Stomach (tissue), 4 donors: ENCODE measurements around the gene RBM19.

ENCODE experiments used
- EP300 ChIP-seq: sonication (generic); formaldehyde crosslinking; IDR thresholded peaks from one replicate; pipeline ENCODE4 v1.6.1; 2017; ENCODE audit warnings: antibody characterized with exemption
- POLR2A ChIP-seq, 4 donors: fragments of 450-650 bp; IDR thresholded peaks; one replicate each; pipeline ENCODE4 v1.6.1; 2016; ENCODE audit warnings: antibody characterized with exemption in 4 of 4, control low read depth in 2 of 4, mild to moderate bottlenecking in 1 of 4, moderate library complexity in 1 of 4
- TF ChIP-seq, protein P1 (sequence below), 7 experiments: fragments of 450-650 bp in 4 of 7; fragments of 200-600 bp in 3 of 7; sonication (generic) in 3 of 7; IDR thresholded peaks; one replicate each; pipeline ENCODE4 v1.5.1; 2016 to 2019; ENCODE audit warnings: antibody characterized with exemption in 7 of 7, control low read depth in 2 of 7, mild to moderate bottlenecking in 1 of 7

DNA sequence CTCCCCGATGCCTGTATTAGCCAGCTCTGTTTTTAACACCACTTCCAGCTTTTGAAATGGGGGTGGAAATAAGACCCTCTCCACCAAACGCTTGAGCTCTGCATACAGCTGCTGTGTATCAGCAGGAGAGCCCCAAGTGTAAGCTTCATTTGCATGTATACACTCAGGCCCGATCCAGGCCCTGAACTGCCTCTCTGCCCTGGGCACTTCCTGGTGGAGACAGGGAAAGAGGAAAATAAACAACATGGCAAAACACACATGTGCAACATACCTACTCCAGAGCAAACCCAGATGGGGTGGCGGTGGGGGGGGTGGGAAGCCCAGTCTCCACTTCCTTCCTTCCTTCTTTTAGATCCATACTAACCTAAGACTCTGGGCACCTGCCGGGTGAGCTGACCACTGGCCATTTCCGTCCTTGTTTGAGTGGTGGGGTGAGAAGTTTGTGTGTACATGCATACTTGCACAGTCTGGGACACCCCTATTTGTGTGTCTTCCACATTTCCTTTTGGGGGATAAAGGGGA is 55.3 kb downstream of the RBM19 start:
- TF ChIP-seq, protein P1, sequence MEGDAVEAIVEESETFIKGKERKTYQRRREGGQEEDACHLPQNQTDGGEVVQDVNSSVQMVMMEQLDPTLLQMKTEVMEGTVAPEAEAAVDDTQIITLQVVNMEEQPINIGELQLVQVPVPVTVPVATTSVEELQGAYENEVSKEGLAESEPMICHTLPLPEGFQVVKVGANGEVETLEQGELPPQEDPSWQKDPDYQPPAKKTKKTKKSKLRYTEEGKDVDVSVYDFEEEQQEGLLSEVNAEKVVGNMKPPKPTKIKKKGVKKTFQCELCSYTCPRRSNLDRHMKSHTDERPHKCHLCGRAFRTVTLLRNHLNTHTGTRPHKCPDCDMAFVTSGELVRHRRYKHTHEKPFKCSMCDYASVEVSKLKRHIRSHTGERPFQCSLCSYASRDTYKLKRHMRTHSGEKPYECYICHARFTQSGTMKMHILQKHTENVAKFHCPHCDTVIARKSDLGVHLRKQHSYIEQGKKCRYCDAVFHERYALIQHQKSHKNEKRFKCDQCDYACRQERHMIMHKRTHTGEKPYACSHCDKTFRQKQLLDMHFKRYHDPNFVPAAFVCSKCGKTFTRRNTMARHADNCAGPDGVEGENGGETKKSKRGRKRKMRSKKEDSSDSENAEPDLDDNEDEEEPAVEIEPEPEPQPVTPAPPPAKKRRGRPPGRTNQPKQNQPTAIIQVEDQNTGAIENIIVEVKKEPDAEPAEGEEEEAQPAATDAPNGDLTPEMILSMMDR (IDR thresholded peaks at IDR 0.05), result no peak
- TF ChIP-seq POLR2A (IDR thresholded peaks at IDR 0.05) (no peak), EP300 (no peak)
